NCI-H69 (cell line): ENCODE results near the gene IQCK.

Source experiments
- DNase-seq: peaks from one replicate; lab custom pipeline; 2025; lab: John Stamatoyannopoulos, UW

Gene IQCK

GRCh38 chr16:19804538-19805323 is 86.7 kb downstream of the IQCK start:
- peak; percentile 99 for DNase-seq

- DNase-seq, result no peak
These were observed 87.5 kb downstream of the IQCK start for GRCh38 chr16:19805459-19806162.

DNA sequence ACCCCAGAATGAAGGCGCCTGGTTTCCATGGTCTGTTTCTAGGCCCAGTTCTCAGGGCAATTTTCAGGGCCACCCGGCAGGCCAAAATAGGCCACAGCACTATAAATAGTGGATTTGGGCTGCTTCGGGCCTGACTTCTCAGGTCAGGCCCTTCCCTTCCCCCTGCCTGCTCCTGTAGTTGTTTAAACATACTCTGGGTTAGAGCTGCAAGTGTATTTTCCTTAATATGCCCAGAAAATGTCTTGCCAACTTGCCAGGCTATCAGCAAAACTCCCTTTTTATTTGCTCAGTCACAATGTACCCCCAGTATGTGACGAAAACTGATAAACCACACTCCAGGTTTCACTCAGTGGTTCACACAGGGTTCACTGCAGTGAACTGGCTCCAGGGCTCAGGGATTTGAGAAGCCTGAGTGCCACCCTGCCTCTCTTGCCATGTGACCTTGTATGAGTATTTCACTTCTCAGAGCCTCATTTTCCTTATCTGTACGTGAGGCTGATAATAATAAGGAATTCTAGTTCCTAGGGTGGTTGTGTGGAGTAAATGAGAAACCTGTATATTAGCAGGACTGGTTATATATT is 90.1 kb downstream of the IQCK start:
- no peak for DNase-seq

DNA sequence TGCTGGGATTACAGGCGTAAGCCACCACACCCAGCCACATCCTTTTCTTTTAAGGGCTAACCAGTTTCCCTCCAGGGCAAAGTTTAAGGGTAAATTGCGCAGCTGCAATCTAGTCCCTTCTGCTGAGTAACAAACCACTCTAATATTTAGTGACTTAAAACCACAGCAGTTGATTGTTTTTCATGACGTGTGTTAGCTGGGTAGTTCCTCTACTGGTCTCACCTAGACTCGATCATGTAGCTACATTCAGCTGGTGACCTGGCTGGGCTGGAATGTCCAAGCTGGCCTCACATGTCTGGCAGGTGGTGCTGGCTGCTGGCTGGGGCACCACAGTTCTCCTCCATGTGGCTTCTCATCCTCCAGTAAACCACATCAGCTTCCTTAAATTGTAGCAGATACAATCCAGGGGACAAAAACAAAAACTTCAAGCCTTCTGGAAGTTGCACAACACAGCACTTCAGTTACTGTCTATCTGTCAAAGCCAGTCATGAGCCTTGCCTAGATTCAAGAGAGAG is 91.1 kb downstream of the IQCK start:
- DNase-seq, result no peak

DNA sequence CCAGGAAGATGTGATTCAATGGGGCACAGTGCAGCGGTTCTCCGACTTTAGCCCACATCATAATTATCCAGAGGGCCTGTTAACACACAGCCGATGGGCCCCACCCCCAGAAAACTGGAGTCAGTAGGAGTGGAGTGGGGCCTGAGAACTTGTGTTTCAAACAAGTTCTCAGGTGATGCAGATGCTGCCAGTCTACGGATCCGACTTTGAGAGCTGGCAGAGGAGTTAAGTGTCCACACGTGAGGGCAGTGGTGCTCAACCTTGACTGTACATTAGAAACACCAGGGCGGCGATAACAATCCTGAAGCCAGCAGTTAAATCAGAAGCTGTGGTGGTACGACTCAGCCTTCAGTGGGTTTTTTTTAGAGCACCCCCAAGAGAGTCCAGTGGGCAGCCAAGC is 91.6 kb downstream of the IQCK start:
- DNase-seq, result no peak

DNA sequence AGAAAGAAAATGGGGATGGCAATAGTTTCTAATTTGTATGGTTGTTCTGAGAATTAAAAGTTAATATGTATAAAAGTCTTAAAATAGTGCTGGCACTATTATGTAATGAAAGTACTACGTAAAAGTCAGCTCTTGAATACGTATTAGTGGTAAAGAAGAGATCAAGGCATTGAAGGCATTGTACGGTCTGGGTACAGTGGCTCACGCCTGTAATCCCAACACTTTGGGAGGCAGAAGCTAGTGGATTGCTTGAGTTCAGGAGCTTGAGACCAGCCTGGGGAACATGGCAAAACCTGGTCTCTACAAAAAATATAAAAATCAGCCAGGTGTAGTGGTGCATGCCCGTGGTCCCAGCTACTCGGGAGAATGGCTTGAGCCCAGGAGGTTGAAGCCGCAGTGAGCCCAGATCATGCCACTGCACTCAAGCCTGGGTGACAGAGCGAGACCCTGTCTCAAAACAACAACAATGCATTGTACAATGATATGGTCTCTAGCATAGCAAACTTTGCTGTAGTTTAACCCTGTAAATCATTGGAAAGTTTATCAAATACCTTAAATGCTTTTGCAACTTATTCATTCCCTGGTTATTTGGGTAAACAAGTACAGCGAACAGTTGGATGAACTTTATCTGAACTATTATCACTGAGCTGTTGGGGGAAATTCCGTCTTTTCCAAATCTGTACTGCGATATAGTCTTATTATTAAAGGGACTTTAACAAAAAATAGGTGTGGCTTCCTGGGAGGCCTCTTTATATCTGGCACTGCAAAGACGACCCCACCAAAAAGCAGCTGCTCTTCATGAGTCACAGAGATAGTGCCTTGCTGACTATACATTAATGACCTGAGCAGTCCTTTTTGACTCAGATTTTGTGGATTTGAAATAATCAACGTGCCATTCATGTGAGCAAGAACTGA is 93.0 kb downstream of the IQCK start:
- DNase-seq, result no peak

- no peak for DNase-seq
These were observed 94.9 kb downstream of the IQCK start for GRCh38 chr16:19812986-19813385.

DNA sequence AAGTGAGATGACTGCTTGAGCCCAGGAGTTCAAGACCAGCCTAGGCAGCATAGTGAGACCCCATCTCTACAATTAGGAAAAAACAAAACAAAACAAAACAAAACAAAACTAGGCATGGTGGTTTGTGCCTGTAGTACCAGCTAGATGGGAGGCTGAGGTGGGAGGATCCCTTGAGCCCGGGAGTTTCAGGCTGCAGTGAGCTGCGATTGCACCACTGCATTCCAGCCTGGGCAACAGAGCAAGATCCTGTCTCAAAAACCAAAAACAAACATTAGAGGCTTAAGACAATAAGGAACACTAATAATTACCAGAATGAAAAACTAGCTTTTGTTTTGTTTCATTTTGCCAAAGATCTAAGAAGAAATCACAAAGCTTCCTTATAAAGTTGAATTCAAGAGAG is 97.3 kb downstream of the IQCK start:
- DNase-seq, result no peak

- DNase-seq, result no peak
These were observed 99.1 kb downstream of the IQCK start for GRCh38 chr16:19817122-19817521.

DNA sequence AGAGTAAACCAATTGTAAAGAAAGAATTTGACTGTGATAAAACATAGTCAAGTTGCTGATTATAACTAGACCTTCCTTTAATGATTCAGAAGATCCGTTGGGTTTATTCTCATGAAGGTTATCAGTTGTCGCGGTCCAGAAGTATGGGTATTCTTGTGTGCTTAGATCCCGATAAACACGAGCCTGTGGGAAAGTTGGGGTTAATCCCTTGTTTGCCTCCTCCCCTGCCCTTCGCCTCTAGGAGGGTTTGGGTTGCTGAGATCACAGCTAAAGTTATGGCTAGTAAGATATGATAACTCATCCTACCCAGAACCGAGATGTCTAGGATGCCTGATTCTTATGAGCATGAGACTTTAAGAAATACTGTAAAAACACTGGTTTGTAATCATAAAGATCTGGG is 99.8 kb downstream of the IQCK start:
- DNase-seq, result no peak

DNA sequence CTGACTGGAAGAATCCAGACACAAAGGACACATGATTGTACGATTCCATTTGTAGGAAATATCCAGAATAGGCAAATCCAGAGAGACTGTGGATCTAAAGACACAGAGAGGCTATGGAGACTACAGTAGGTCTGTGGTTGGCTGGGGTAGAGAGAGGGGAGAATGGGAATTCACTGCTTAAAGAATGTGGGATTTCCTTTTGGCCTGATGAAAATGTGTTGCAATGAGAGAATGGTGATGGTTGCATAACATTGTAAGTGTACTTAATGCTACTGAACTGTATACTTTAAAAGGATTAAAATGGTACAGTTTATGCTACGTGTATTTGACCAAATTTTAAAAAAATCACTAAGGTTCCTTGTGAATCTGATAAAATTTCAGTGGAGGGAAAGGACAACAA is 104.5 kb downstream of the IQCK start:
- no peak for DNase-seq

DNA sequence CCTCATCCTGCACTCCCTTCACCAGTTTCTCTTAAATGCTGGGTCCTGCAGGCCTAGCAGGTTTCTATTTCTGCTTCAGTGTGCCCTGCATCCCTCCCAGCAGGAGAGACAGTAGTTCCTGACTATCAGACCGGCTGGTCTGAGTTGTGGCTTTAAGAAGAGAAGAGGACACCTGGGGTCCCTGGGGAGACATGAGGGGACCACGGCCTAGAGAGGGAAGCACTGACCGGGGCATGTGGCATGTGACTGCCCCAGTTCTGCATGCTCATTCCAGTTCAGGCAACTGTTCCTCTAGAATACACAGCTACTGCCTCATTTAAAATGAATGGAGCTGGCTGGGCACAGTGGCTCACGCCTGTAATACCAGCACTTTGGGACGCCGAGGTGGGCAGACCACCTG is 105.3 kb downstream of the IQCK start:
- DNase-seq, result no peak

DNA sequence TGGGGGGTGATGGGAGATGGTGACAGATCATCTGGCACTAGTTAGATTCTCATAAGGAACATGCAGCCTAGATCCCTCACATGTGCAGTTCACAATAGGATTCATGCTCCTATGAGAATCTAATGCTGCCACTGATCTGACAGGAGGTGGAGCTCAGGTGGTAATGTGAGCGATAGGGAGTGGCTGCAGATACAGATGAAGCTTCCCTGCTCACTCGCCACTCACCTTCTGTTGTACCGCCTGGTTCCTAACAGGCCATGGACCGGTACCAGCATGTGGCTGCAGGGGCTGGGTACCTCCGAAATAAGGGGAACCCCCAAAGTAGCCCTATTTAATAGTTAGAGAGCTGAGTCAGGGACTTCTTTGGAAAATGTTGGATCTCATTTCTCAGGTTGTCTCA is 106.1 kb downstream of the IQCK start:
- no peak for DNase-seq

DNA sequence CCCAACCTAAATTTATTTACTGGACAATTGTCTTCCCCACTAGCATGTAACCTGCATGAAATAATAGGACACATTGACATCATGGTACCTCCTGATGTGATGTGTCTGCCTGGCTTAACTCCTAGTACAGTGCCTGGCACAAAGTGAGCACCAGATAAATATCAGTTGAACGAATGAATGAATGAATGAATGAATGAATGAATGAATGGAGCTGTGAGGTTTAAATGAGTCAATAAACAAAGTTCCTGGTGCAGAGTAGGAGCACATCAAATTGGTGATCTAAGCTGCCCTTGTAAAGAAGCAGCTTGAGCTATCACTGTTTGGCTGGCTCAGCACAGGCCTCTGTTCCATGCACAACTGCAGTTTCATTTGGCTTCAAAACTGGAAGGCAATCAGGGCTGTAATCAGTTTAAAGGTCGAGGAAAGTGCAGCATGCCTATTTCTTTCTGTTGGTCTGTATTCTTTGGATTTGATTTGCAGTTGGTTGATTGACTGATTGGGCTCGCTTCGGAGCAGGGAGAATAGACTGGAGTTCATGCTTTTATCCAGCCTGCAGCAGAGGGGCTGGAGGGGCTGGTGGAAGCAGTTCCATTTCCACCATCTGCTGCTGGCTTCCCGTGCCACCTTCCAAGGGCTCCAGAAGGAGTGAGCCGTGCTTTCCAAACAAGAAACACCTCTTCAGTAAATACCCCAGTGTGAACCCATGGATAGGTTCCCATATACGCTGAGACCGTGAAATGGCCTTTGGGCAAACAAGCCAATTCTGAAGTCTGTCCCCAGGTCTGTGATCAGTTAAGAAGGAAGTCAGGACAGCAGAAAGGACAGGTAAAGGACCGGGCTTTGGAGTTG is 112.0 kb downstream of the IQCK start:
- peak; percentile 45 for DNase-seq

- DNase-seq, result no peak
These were observed 113.0 kb downstream of the IQCK start for GRCh38 chr16:19830902-19831560.

DNA sequence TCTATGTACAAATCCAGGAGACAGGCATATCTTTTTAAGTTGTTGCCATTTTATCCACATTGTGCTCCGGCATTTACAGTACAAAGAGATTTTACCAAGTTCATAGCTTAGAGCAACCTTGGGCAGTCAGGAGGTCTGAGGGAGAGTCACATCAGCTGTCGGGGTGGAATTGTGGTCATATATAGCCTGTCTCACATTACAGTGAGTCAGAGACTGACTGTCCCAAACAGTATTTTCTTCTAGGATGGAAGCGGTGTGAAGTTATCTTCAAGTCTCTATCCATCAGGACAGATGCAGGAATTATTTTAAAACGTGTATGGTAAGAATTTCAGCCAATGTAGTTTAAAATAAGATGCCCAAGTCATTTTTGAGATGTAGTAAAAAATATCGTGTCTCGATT is 113.6 kb downstream of the IQCK start:
- no peak for DNase-seq

- no peak for DNase-seq
These were observed 115.1 kb downstream of the IQCK start for GRCh38 chr16:19833176-19833575.

DNA sequence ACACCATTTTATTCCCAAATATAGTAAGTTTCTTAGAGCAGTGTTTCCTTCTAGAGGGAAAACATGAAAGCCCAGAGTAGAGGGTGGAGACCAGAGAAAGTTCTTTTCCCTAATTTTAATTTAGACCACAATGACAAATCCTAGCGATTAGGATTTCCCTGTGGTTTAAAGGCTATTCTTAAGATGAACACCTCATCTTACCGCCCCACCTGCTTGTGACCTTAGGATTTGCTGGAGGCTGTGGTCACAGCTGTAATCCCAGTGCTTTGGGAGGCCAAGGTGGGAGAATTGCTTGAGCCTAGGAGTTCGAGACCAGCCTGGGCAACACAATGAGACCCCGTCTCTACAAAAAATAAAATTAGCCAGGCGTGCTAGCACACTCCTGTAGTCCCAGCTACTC is 115.5 kb downstream of the IQCK start:
- no peak for DNase-seq

DNA sequence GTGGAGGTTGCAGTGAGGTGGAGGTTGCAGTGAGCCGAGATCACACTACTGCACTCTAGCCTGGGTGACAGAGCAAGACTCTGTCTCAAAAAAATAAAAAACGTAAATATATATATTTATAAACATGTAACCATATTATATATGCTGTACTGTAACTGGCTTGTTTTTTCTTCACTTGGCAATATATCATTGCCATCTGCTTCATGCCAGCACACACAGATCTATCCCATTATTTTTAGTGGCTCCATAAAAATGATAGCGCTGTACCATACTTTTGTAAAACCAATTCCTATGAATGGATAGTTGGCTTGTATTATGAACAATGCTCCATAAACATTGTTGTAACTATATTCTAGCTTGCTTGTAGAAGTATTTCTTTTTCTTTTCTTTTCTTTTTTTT is 117.1 kb downstream of the IQCK start:
- no peak for DNase-seq

DNA sequence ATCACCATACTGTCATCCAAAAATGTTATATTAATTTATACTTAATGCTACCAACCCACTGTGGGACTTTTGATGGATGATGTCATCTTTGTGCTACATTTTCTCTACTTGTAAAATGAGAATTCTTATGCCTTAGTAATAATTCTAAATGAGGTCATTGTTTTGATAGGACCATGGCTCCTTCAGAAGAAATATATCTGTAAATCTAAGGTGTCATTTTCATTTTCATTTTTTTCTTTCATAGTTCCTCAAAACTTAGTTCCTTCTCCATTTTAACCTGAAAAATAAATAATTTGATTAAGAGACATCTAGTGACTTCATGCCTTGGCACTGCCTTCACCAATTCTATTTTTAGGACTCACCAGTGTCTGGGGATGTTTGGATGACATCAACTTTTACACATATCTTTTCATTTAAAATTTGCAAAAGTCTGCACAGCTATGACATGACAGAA is 117.9 kb downstream of the IQCK start:
- DNase-seq, result no peak
